Type B pancreatic cell (in vitro differentiated cells): ENCODE measurements around the gene MYO10. TPM values are rescaled to one million over a fixed set of nuclear protein-coding genes. Genes with fewer than 3 reads are reported as not detected.
"Not testable (repeated sequence)": the region's sequence is repeated elsewhere in the genome, so short reads cannot be mapped to it uniquely, and the experiment has no call there.

Experiments
- DNase-seq: peaks from one replicate; pipeline ENCODE4 v3.0.0; 2021; ENCODE audit warnings: mixed read lengths; ENCODE audit not compliant: unreplicated experiment; ENCODE audit errors: extremely low spot score
- H3K27ac Mint-ChIP-seq: 2 replicates; pipeline ENCODE4 v1.8.0; 2021; ENCODE audit warnings: mild to moderate bottlenecking, mixed read lengths
- H3K27me3 Mint-ChIP-seq: 2 replicates; pipeline ENCODE4 v1.8.0; 2021; ENCODE audit warnings: mixed read lengths
- H3K36me3 Mint-ChIP-seq: 2 replicates; pipeline ENCODE4 v1.8.0; 2021; ENCODE audit warnings: mixed read lengths
- H3K4me1 Mint-ChIP-seq: one replicate; pipeline ENCODE4 v1.8.0; 2021; ENCODE audit warnings: mixed read lengths; ENCODE audit not compliant: unreplicated experiment
- H3K4me3 Mint-ChIP-seq: 2 replicates; pipeline ENCODE4 v1.8.0; 2021; ENCODE audit warnings: mild to moderate bottlenecking, mixed read lengths
- H3K9me3 Mint-ChIP-seq: 2 replicates; pipeline ENCODE4 v1.8.0; 2021; ENCODE audit warnings: mixed read lengths
- total RNA-seq: library from RNA; stranded (reverse); gene quantifications from 2 replicates; pipeline ENCODE4 v1.2.1, GENCODE V29; 2021; ENCODE audit warnings: low replicate concordance
- TF ChIP-seq, protein P1 (sequence below): fragments of 200-600 bp; sonication (generic); conservative IDR thresholded peaks from 2 replicates; pipeline ENCODE4 v1.5.0; 2021; ENCODE audit warnings: antibody characterized with exemption, mild to moderate bottlenecking

Gene MYO10
- total RNA-seq, 1 donor from 2014 or later, result 52.5 TPM

- TF ChIP-seq, protein P1, sequence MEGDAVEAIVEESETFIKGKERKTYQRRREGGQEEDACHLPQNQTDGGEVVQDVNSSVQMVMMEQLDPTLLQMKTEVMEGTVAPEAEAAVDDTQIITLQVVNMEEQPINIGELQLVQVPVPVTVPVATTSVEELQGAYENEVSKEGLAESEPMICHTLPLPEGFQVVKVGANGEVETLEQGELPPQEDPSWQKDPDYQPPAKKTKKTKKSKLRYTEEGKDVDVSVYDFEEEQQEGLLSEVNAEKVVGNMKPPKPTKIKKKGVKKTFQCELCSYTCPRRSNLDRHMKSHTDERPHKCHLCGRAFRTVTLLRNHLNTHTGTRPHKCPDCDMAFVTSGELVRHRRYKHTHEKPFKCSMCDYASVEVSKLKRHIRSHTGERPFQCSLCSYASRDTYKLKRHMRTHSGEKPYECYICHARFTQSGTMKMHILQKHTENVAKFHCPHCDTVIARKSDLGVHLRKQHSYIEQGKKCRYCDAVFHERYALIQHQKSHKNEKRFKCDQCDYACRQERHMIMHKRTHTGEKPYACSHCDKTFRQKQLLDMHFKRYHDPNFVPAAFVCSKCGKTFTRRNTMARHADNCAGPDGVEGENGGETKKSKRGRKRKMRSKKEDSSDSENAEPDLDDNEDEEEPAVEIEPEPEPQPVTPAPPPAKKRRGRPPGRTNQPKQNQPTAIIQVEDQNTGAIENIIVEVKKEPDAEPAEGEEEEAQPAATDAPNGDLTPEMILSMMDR, result no peak
- Mint-ChIP-seq H3K9me3 (no peaks in the 10 kb centered on the region), H3K27ac (no peak overlapping the region), H3K4me1 (peaks cover 4% of the 10 kb centered on the region), H3K4me3 (no peak overlapping the region), H3K27me3 (peaks cover 2% of the 10 kb centered on the region), H3K36me3 (no peaks in the 10 kb centered on the region)
- DNase-seq, result no peak
Observed at GRCh38 chr5:16656561-16657191, 279.4 kb downstream of the MYO10 start.

- no peak for DNase-seq
- Mint-ChIP-seq H3K9me3 (no peaks in the 10 kb centered on the region), H3K4me3 (no peak overlapping the region), H3K4me1 (no peaks in the 10 kb centered on the region), H3K36me3 (no peaks in the 10 kb centered on the region), H3K27me3 (peaks cover 2% of the 10 kb centered on the region), H3K27ac (no peak overlapping the region)
- TF ChIP-seq, protein P1, result no peak
Observed at GRCh38 chr5:16654647-16655334, 281.3 kb downstream of the MYO10 start.

GRCh38 chr5:16648739-16649138 is 287.3 kb downstream of the MYO10 start:
- H3K27me3 Mint-ChIP-seq, H3K27ac Mint-ChIP-seq, H3K4me1 Mint-ChIP-seq, H3K4me3 Mint-ChIP-seq, H3K9me3 Mint-ChIP-seq, H3K36me3 Mint-ChIP-seq, DNase-seq: not testable (repeated sequence)

GRCh38 chr5:16644301-16644889 is 291.7 kb downstream of the MYO10 start:
- no peak overlapping the region for H3K27ac Mint-ChIP-seq
- DNase-seq, result no peak

DNA sequence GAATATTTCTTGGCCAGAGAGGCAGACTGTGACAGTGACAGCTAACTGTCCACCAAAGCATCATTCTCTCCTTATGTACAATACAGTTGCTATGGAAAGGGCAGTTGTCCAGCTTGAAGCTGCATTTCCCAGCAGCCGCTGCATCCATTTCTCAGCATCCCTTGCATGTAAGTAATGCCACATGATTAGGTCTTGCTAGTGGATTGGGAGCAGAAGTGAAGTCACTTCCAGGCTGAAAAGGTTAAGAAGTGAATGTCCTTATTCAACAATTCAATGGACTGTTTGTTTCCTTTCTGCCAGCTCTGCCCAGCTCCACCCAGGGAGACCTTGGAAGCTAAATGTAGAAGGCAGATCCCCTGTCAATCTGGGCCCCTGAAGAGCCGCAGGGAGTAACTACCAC is 293.2 kb downstream of the MYO10 start:
- H3K27ac Mint-ChIP-seq, result no peak overlapping the region
- peaks cover 4% of the 10 kb centered on the region for H3K9me3 Mint-ChIP-seq
- H3K4me1 Mint-ChIP-seq, result no peaks in the 10 kb centered on the region
- TF ChIP-seq, protein P1, result no peak
- H3K36me3 Mint-ChIP-seq, result no peaks in the 10 kb centered on the region
- H3K27me3 Mint-ChIP-seq, result peaks cover 10% of the 10 kb centered on the region
- H3K4me3 Mint-ChIP-seq, result no peak overlapping the region
- DNase-seq, result no peak

More at GRCh38 chr5:16644301-16644889, 291.7 kb downstream of the MYO10 start:
- TF ChIP-seq, protein P1, result no peak
- H3K36me3 Mint-ChIP-seq, result no peaks in the 10 kb centered on the region
- H3K9me3 Mint-ChIP-seq, result peaks cover 4% of the 10 kb centered on the region
- peaks cover 10% of the 10 kb centered on the region for H3K27me3 Mint-ChIP-seq
- H3K4me3 Mint-ChIP-seq, result no peak overlapping the region
- no peaks in the 10 kb centered on the region for H3K4me1 Mint-ChIP-seq

- TF ChIP-seq, protein P1, result no peak
- Mint-ChIP-seq H3K27ac (no peak overlapping the region), H3K4me1 (no peaks in the 10 kb centered on the region), H3K27me3 (peaks cover 5% of the 10 kb centered on the region), H3K9me3 (peaks cover 2% of the 10 kb centered on the region), H3K4me3 (no peak overlapping the region), H3K36me3 (no peaks in the 10 kb centered on the region)
- no peak for DNase-seq
Observed at GRCh38 chr5:16639206-16639605, 296.9 kb downstream of the MYO10 start.
